NCI-H510A (cell line): ENCODE measurements around the gene FASTK.
A peak's percentile ranks its signal among the peaks of the same experiment; 100 is the strongest.

Experiments used
- DNase-seq: peaks from one replicate; lab custom pipeline; 2025; lab: John Stamatoyannopoulos, UW

Gene FASTK, protein sequence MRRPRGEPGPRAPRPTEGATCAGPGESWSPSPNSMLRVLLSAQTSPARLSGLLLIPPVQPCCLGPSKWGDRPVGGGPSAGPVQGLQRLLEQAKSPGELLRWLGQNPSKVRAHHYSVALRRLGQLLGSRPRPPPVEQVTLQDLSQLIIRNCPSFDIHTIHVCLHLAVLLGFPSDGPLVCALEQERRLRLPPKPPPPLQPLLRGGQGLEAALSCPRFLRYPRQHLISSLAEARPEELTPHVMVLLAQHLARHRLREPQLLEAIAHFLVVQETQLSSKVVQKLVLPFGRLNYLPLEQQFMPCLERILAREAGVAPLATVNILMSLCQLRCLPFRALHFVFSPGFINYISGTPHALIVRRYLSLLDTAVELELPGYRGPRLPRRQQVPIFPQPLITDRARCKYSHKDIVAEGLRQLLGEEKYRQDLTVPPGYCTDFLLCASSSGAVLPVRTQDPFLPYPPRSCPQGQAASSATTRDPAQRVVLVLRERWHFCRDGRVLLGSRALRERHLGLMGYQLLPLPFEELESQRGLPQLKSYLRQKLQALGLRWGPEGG

DNA sequence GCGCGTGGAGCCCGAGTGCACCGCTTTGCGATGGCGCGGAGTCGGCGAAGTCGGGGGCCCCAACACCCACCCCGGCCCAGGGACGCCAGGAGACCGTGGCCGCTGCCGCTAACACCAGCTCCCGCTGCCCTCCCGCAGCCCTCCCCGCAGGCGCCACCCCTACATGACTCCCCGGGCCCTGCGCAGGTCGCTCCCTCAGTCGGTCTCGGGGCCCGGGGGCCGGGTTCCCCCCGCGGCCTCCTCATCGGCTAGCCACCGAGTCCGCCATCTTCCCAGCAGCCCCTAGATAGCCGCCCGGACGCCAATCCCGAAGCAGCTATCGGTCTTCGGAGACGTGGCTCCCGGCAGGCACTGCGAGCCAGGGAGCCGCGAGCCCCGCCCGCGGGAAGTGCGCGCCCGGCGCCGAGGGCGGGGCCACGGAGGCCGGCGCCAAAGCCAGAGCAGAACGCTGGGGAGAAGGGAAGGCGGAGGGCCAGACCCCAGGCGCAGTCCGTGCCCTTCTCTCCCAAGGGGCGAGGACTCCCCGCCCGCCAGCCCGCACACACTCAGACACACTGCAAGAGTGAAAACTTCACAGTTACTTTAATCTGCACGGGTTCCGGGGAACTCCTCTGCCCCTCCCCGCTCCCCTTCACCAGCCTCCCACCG is at the start of gene FASTK:
TSS of gene FASTK (minus strand) at position 288 of the 648 bp plus-strand sequence. CDS start at position 245, 43 bp downstream.
- DNase-seq = peak; percentile 67

DNA sequence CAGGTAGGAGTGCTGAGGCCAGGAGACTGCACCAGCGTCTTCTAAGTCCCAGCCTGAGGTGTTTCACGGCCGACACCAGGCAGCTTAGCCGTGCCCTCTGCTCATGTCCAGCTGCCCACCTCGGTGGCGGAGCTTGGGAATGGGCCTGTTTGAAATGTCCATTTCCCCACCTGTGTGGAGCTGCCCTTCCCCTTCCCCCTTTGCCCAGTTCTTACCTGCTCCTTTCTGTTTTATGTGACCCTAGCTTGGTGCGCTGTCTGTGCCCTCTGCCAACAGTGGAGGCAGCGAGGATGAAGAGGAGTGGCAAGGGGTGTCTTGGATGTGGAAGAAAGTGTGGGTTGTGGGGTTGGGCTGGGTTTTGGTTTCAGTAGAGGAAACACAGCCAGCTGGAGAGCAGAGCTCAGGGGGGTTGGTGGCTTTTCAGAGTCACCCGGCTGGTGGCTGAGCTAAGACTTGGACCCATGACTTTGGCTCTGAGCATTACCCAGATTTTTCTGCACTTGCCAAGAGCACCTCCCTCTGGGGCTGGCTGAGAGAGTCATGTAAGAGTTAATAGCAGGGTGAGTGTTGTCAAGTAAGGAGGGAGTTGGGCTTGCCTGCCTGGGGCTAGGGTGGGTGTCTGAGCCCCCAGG is 49.5 kb upstream of the FASTK start:
- no peak for DNase-seq

DNA sequence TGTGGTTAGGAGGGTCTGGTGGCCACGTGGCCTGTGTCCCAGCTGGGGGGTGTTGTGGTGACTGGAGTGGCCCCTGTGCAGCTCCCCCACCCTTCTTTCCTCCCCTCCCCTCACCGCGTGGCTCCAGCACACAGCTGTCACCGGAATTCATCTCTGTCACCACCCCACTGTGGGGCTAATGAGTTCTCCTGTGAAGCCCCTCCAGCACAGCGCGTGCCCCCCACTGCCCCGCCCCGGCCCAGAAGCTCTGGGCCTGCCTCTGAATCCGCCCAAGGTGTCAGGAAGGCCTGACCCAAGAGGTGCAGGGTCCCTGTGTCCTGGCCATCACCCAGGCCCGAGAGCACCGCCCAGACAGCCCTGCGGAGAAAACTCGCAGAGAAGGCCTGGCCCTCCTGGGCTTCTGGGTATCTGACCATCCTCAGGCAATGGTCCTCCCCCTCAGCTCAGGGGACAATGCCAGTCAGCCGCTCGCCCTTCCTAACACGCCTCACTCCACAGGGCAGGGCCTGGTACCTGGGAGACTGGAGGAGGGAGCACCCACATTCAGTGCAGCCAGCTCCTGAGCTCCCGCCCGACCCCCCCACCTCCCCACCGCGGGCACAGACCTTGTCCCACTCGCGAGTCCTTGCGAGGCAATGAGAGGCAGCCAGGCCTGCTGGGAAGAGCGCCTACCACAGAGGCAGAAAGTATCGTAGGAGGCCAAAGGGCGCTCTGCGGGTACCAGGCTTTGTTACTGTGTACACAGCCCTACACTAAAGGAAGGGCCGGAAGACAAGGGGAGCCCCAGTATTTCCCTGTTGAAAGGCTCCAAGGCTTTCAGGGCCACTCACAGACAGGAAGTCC is 48.7 kb upstream of the FASTK start:
- DNase-seq = no peak

DNA sequence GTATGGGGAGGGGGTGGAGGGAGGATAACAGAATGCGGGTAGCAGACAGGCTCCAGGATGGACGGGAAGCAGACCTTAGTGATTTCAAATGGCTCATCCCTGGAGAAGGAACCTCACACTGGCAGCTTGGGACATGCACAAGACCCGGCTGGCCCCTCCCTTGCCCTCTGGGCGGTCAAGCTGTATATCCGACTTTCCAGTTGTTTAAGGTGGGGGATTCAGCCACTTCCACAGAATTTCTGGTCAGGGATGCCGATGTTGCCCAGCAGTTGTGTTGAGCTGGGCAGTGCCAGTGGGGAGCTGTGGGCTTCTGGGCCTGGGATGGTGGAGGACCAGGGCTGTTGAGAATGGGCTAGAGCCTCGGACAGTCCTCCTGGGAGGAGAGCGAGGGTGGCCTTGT is 48.1 kb upstream of the FASTK start:
- DNase-seq = no peak

DNA sequence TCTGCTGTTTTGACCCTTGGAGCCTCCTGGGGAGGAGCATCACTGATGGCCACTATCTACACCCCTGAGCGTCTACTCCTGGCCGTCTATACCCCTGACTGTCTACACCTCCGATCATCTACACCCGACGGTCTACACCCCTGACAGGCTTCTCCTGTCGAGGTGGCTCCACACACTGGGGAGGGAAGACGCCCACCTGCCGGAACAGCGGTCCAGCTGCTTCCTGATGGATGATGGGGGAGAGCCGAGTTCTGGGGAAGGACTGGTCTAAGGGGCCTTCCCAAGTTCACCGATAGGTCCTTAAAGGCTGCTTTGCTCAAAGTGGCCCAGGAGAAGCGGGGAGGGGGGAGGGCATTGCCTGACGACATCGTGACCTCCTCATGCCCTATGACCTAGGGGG is 47.5 kb upstream of the FASTK start:
- DNase-seq = no peak

DNA sequence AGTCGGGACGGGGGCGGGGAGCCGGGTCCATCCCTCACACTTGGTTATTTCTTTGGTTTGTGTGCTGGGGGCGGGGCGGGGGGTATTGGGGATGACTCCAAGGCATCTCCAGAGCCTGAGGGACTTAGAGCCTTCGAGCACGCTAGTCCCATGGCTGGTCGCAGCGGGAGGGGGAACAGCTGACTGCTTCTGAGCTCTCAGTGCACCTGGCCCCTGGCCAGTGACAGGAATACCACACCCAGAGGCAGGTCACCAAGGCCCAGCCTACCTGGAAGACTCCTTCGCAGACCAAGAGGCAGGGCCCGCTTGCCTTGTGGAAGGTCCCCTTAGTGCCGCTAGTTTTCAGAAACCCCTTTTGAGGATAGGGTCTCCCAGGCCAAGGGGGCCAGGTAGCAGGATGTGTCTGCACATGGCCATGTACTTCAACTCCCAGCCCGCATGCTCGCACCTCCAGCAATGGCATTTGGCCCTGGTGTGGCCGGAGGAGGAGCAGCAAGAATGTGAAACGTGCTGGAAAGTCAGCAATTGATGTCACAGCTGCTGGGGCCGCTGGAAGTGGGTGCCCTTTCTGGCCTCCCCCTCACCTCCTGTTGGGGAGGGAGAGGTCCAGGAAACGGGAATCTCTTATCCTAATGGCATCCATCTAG is 46.0 kb upstream of the FASTK start:
- DNase-seq = no peak

DNA sequence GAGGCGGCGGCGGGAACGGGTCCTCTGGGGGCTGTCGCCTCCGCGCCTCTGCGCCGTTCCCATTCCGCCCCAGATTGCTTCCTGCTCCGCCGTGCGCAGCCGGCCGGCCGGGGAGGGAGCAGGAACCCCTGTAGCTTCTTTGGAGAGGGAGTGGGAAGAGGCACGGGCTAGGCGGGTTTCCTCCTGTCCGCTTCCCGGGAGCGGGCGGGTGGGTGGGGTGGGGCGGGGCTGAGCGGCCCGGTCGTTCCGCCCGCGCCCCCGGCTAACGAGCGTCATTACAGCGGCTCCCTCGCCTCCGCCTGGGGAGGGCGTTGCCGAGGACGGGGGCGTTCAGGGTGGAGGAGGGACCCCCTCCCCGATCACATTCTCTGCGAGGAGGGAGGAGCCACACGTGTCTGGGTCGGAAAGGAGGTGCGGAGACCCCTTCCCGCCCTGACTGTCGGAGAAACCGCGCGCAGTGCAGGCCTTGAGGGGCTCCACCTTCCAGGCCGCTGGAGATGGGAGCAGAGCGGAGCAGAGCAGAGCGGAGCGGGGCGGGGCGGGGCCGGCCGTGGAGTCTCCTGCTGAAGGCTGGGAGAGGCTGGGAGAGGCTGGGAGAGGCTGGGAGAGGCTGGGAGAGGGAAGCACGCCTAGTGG is 45.4 kb upstream of the FASTK start:
- no peak for DNase-seq

DNA sequence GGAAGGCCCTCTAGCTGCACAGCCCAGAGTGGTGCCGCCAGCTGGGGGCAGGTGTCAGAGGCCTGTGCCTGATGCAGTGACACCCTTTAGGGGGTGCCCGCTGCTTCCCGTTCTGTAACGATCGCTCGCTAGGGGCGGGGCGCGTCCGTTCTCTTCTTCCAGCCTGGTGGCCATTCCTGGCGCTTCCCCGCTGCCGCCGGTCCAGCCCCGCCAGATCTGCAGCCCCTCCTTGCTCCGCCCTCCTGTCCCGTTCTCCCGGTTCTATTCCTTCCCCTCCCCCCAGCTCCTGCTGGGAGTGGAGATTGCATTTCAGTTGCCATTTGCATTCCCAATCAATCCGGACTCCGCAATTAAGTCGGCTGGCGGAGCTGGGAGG is 44.8 kb upstream of the FASTK start:
- DNase-seq = no peak

DNA sequence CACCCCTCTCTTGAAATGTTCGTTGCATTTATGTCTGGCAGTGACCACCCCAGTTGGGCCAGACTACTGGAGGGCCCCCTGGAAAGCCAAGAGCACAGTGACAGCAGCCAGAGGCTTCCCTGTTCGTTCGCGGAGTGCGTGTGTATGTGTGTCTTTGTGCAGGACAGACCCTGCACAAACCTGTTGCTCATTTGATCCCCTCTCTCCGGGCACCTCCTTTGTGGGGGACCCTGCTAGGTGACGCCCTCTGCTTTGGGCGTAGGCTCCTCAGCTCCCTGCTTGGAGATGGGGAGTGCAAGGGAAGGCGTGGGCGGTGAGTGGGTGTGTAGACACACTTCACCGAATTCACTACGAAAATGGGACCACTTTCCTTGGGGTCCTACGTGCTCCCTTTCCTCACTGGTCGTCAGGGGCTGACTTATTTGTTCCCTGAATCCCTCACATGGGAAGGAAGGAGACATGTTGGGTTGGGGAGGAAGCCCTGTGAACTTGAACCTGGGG is 44.3 kb upstream of the FASTK start:
- no peak for DNase-seq

DNA sequence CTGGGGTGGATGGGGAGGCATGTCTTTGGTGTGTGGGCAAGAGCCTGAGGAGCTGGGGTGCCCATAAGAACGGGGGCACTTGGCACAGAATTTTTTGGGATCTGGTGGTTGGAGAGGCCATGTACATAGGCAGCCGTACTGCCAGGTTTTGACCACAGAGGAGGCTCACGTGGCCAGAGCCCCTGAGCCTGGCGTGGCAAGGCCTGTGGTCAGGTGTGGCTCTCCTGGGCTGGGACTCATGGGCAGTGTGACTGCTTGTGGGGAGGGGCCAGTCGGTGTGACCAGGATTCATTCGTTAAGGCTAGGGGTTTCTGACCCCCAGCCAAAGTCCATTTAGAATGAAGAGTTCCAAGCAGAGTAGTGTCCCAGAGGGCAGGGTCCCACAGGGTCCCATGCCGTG is 43.9 kb upstream of the FASTK start:
- DNase-seq = no peak

DNA sequence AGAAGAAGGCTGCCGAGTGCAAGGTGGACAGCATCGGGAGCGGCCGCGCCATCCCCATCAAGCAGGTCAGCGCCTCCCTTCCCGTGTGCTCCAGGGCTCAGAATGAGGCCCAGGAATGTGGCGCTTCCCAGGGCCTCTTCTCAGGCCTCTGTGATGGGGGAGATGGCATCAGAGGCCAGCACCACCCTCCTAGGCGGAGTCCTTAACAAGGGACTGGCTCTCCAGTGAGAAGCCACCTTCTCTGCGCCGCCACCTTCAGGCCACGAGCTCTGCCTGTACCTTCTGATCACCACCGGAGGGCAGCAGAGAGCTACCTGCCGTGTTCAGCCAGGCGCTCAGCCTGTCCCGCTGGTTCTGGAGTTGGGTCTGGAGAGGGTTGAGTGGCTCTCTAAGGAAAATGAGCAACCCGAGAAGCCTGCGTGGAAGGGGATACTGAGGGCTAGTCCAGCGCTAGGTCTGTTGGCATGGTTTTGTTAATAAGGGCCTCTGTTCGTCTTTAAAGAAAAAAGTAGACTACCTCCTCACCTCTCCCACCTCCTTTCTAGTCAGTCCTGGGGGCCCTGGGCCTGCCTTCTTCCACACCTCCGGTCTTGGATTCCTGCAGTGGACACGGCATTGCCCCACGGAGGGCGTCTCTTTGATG is 43.3 kb upstream of the FASTK start:
- DNase-seq = peak; percentile 36

DNA sequence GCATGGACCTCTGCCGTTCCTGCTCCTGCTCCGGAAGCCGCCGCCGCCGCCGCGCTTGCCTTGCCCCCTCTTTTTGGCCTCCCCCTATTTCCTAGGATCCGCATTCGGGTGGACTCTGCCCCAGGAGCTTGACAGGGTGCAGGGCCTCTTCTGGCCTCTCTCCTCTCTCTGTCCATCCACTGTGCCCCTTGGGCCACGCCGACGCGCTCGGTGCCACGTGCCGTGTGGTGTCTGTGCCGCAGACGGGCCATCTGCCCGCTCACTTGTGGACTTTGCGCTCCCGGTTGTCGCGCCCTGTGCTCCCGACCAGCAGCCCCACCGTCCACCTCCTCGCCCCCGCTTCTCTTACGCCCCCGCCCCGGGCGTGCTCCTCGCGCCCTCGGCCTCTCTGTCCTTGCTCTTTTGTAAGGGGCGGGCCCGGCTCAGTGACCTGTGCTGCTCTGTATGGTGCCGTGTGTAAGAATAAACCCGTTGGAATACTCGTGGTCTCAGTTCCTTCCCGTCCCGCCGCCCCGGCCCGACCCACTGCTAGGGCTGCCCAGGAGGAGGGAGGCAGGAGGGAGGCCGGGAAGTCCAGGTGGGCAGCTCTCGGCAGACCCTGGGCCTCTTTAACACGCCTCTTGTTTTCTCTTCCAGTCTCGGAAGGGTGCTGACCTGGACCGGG is 42.7 kb upstream of the FASTK start:
- DNase-seq = no peak

DNA sequence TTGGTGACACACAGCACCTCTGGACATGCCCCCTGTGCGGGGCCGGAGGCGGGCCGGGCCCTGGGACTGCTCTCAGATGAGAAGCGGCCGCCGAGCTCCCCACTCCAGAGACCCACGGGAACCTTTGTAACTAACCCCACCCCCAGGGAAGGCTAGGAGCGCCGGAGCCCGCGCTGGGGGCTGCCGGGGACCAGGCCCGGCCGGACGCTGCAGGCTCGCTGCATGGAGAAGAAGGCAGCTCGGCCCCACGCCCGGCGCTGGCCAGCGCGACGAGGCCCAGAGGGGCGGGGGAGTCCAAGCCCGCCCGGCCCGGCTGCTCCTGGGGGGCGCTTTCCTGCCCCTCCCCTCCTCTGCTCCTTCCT is 42.2 kb upstream of the FASTK start:
- no peak for DNase-seq

DNA sequence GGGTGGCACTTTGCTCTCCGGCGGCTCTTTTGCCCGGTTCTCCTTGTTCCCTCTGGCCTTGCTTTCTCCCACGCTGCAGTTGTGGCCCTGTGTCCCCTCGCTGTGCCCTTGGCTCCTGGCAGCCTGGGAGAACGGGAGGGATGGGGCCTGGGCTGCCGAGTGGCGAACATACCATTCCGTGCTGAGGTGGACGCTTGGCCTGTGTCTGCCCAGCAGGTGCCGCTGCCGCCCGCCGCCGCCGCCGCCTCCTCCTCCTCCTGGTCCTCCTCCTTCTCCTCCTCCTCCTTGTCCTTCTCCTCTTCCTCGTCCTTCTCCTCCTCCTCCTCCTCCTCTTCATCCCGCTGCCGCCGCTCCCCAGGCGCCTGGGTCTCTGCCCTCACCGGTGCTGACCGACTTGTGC is 41.7 kb upstream of the FASTK start:
- DNase-seq = no peak

DNA sequence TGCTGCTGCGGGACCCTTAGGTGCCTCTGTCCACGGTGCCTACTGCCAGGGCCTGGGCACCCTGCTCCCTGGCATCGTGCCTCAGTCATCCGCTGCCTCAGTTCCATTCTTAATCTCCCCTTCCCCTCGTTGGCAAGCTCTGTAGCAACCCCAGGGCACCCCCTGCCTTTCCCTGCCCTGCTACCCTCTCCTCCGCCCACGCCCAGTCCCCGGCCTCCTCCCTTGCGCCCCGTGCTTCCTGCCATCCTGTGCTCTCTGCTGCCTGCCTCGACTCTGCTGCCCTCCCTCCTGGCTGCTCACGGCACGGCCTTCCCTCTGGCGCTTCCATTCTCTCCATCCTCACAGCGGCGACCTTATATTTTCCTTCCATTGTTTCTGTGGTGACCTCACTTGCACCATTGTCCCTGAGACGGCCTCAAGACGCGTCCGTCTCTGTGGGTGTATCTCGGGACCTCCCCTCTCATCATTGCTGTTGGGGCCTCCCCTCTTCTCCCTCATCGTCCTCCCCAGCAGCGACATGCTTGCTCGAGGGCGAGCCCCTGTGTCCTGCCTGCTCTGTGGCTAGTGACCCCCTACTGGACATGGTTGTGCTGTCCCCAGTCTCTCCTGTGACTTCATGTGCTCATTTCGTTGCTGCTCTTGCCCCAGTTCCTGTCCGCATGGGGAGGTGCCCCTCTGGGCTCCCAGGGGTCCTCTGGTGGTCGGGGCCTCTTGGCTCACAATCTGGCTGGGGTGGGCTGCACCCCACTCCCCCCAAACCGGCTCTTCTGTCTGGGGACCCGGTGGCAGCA is 41.0 kb upstream of the FASTK start:
- no peak for DNase-seq

DNA sequence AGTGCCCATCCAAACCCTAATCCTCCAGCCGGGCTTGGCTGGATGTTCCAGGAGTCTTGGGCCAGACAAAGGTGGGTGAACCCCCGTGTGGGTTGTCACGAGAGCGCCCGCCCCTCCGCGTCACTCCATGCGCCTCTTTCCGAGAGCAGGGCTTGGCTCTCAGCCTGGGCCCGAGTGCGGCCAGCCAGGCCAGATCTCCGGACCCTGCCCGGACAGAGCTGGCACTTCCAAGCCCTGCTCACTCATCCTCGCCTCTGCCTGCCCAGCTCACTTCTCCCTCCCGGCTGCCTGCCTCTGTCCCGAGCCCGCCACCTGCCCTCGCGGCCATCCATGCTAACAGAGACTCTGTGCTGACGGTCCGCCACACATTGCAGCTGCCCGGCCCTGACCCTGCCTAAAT is 40.3 kb upstream of the FASTK start:
- DNase-seq = no peak

DNA sequence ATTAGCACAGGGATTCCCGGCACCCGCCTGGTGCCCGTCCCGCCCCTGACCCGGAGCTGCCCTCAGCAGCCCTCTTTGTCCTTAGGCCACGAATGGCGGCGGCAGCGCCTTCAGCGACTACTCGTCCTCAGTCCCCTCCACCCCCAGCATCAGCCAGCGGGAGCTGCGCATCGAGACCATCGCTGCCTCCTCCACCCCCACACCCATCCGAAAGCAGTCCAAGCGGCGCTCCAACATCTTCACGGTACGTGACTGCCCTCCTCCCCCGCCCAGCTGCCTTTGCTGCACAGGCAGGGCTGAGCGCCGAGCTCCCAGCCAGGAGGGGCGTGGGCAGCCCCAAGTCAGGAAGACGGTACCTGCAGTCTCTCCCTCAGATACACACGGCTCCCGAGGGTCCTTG is 39.3 kb upstream of the FASTK start:
- DNase-seq = no peak

DNA sequence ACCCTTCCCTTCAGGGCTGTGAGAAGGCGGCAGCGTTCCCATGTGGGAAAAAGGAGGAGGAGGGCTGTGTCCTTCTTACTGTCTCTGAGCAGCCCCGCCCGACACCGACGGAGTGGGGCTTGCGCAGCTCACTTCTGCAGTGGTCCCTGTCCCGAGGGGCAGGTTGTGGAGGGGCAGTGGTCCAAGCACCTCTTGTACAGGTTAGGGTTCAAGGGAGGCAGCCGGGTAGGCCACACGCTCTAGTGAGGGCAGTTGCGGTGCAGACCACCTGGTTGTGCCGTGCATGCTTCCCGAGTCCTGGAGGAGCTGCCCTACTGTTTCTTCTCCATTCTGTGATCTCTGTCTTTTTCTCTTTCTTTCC is 38.4 kb upstream of the FASTK start:
- no peak for DNase-seq
